Measurements from ENCODE around the gene XRN1.

The XRN1 gene

DNA sequence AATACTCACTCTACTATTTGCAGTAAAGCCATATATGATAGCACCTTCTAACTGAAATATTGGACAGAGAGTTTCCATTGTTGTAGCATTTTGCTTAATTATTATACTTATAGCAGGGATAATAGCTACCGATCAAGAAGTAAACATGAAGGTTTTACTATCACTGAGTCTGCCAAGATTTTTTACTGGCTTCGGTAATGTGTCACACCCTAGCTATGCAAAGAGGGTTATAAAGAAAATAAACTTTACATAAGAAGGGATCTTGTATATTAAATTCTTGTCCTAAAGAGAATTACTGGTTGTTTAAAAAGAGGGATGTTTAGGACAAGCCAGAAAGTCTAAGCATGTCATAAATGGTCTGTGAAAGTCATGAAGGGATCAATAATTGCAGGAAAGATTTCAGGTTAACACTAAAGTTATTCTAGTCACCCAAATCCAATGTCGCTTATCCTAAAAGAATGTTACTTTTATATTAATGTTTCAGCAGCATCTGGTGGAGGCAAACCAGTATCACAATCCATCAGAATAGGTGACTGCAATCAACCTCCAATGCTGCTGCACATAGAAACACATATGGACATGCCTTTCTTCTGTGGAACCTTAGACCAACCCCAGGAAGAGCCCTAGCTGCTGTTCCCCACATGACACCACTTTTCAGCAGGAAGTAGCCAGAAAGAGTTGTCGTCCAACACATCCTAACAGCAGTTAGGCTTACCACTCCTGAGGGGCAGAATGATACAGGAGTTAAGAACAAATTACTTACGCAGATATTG lies 159.8 kb downstream of the XRN1 start:
- Histone ChIP-seq H3K4me1 (ENCODE audit: control insufficient read depth in 1 of 2, insufficient read depth in 1 of 2, low read depth in 1 of 2, low read length in 1 of 2) (no peaks in the 10 kb centered on the region), H3K9me3 (peaks cover 13% of the 10 kb centered on the region), H3K4me3 (ENCODE audit: low read depth in 1 of 2, low read length in 1 of 2) (no peak overlapping the region), H3K27me3 (no peaks in the 10 kb centered on the region), H3K36me3 (no peaks in the 10 kb centered on the region), H3K27ac (no peak overlapping the region)
- TF ChIP-seq, protein P1, sequence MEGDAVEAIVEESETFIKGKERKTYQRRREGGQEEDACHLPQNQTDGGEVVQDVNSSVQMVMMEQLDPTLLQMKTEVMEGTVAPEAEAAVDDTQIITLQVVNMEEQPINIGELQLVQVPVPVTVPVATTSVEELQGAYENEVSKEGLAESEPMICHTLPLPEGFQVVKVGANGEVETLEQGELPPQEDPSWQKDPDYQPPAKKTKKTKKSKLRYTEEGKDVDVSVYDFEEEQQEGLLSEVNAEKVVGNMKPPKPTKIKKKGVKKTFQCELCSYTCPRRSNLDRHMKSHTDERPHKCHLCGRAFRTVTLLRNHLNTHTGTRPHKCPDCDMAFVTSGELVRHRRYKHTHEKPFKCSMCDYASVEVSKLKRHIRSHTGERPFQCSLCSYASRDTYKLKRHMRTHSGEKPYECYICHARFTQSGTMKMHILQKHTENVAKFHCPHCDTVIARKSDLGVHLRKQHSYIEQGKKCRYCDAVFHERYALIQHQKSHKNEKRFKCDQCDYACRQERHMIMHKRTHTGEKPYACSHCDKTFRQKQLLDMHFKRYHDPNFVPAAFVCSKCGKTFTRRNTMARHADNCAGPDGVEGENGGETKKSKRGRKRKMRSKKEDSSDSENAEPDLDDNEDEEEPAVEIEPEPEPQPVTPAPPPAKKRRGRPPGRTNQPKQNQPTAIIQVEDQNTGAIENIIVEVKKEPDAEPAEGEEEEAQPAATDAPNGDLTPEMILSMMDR (IDR thresholded peaks at IDR 0.05) = no peak

DNA sequence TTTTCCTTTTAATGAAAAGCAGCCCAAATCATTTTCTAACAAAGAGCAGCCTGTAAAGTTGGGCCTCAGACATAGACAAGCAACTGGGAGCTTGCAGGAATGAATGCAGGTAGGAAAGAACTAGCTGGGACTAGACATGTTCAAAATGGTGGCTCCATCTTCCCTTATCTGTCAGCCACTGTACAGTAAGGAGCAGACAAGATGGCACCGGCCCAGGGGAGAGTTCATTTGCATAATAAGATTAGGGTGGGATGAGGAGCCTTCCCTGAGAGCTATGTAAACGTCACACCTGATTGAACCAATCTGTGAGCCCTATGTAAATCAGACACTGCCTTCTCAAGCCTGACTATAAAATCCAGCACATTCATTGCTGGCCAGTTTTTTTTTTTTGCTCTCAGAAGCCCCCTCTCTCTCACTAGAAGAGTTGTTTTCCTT lies 162.7 kb downstream of the XRN1 start:
- Histone ChIP-seq H3K4me1 (ENCODE audit: control insufficient read depth in 1 of 2, insufficient read depth in 1 of 2, low read depth in 1 of 2, low read length in 1 of 2) (no peaks in the 10 kb centered on the region), H3K4me3 (ENCODE audit: low read depth in 1 of 2, low read length in 1 of 2) (no peak overlapping the region), H3K36me3 (no peaks in the 10 kb centered on the region), H3K27ac (no peak overlapping the region), H3K9me3 (peaks cover 13% of the 10 kb centered on the region), H3K27me3 (no peaks in the 10 kb centered on the region)
- TF ChIP-seq, protein P1 (IDR thresholded peaks at IDR 0.05) = no peak

GRCh38 chr3:142282503-142282902 lies 165.3 kb downstream of the XRN1 start:
- peaks cover 5% of the 10 kb centered on the region in 2 experiments for H3K4me1 ChIP-seq (ENCODE audit: control insufficient read depth in 1 of 2, insufficient read depth in 1 of 2, low read depth in 1 of 2, low read length in 1 of 2)
- H3K27ac ChIP-seq = no peak overlapping the region
- H3K27me3 ChIP-seq = no peaks in the 10 kb centered on the region
- H3K9me3 ChIP-seq = no peaks in the 10 kb centered on the region
- H3K36me3 ChIP-seq = no peaks in the 10 kb centered on the region
- TF ChIP-seq, protein P1 (IDR thresholded peaks at IDR 0.05) = no peak
- no peak overlapping the region for H3K4me3 ChIP-seq (ENCODE audit: low read depth in 1 of 2, low read length in 1 of 2)

GRCh38 chr3:142281474-142281873 lies 166.4 kb downstream of the XRN1 start:
- no peaks in the 10 kb centered on the region for H3K36me3 ChIP-seq
- TF ChIP-seq, protein P1 (IDR thresholded peaks at IDR 0.05) = no peak
- no peaks in the 10 kb centered on the region for H3K27me3 ChIP-seq
- H3K4me3 ChIP-seq (ENCODE audit: low read depth in 1 of 2, low read length in 1 of 2) = no peak overlapping the region
- H3K4me1 ChIP-seq (ENCODE audit: control insufficient read depth in 1 of 2, insufficient read depth in 1 of 2, low read depth in 1 of 2, low read length in 1 of 2) = peaks cover 15 to 16% of the 10 kb centered on the region in 2 experiments
- H3K9me3 ChIP-seq = no peaks in the 10 kb centered on the region
- no peak overlapping the region for H3K27ac ChIP-seq

DNA sequence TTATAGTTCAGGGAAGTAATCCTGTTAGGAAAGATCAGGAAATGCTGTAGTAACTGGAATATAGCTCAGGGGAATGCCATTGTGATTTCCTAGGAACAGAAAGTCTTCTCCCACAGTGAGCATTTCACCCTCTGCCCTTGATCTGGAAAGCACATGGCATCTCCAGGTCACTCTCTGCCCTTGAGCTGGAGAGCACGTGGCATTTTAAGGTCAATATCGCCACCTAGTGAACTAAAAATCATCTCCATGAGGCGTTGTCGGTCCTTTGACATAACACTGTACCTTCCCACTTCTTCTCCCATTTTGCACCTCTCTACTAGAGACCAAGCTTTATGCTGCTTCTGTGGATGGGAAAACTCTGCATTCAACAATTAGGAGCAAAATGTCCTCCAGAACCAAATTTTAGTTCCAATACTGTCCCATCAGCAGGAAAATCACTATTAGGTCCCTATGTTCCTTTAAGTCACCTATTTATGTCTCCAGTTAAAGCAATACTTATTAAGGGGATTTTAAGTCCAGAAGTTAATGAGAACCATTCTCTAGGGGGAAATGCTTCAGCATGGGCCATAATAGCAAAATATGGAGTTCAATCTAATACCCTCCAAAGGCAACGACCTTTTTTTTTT lies 167.8 kb downstream of the XRN1 start:
- peaks cover 29 to 30% of the 10 kb centered on the region in 2 experiments for H3K4me1 ChIP-seq (ENCODE audit: control insufficient read depth in 1 of 2, insufficient read depth in 1 of 2, low read depth in 1 of 2, low read length in 1 of 2)
- TF ChIP-seq, protein P1 (IDR thresholded peaks at IDR 0.05) = peak; percentile 43
- no peaks in the 10 kb centered on the region for H3K9me3 ChIP-seq
- no peaks in the 10 kb centered on the region for H3K27me3 ChIP-seq
- no peaks in the 10 kb centered on the region for H3K36me3 ChIP-seq
- H3K27ac ChIP-seq = no peak overlapping the region
- no peak overlapping the region for H3K4me3 ChIP-seq (ENCODE audit: low read depth in 1 of 2, low read length in 1 of 2)
